Endothelial cell of umbilical vein (primary cell): ENCODE measurements around the gene MXI1.

ENCODE experiments used
- CTCF ChIP-seq, 2 donors: IDR thresholded peaks; 1 replicate in 1 of 2; 2 replicates in 1 of 2; pipeline ENCODE4 v1.5.1; 2011; ENCODE audit warnings: low read length in 2 of 2, mild to moderate bottlenecking in 2 of 2, moderate library complexity in 2 of 2, control low read depth in 1 of 2, inconsistent platforms in 1 of 2, low read depth in 1 of 2; ENCODE audit not compliant: insufficient read depth in 1 of 2; ENCODE audit errors: extremely low read depth in 1 of 2
- EZH2 ChIP-seq: IDR thresholded peaks from 2 replicates; pipeline ENCODE4 v1.6.1; 2012; ENCODE audit warnings: borderline replicate concordance, low read depth, mild to moderate bottlenecking, moderate library complexity, low read length, inconsistent platforms; ENCODE audit not compliant: severe bottlenecking
- GATA2 ChIP-seq: IDR thresholded peaks from 2 replicates; pipeline ENCODE4 v1.7.0; 2011; ENCODE audit warnings: low read depth, mild to moderate bottlenecking, moderate library complexity, mixed read lengths, low read length; ENCODE audit not compliant: insufficient read length, insufficient read depth
- MAX ChIP-seq: IDR thresholded peaks from 2 replicates; pipeline ENCODE4 v1.6.1; 2011; ENCODE audit not compliant: insufficient read depth, insufficient read length
- POLR2A ChIP-seq: IDR thresholded peaks from 2 replicates; pipeline ENCODE4 v1.6.1; 2012; ENCODE audit warnings: low read depth, mild to moderate bottlenecking, control low read depth, low read length
- POLR2AphosphoS5 ChIP-seq: IDR thresholded peaks from 2 replicates; pipeline ENCODE4 v1.6.1; 2012; ENCODE audit warnings: low read depth, mild to moderate bottlenecking, control low read depth, low read length, moderate library complexity; ENCODE audit not compliant: insufficient read depth

GRCh38 chr10:110225441-110225755, 18.0 kb downstream of the MXI1 start:
- TF ChIP-seq POLR2AphosphoS5: no peak
- no peak for TF ChIP-seq CTCF (IDR thresholded peaks at IDR 0.05; ENCODE audit: extremely low read depth in 1 of 2, insufficient read depth in 1 of 2, low read depth in 1 of 2, low read length in 2 of 2)
- no peak for TF ChIP-seq GATA2
- no peak for TF ChIP-seq POLR2A
- TF ChIP-seq EZH2: no peak
- TF ChIP-seq MAX: no peak
